K562 (cell line): Measurements from ENCODE around the gene TPR. TPM values are rescaled to one million over a fixed set of nuclear protein-coding genes. Genes with fewer than 3 reads are reported as not detected.

Experiments
- ATAC-seq: fragments of 200-7000 bp; cut with Tn5 transposase; 3 replicates; pipeline ENCODE4 v1.9.1; 2020; ENCODE audit warnings: moderate library complexity
- BruUV-seq: library from RNA; stranded (reverse); fragments of 400-500 nt; replicated peaks from 2 replicates; lab custom pipeline; 2021; lab: Mats Ljungman, UMichigan
- CTCF ChIA-PET: fragments of 300-600 bp; formaldehyde crosslinking; extraction: SDS; loops from one replicate; lab custom pipeline; 2021; ENCODE audit warnings: low intra/inter-chr PET ratio; lab: Yijun Ruan, JAX
- POLR2A ChIA-PET: fragments of 300-600, 350-650 bp; sonication (Branson Sonifier 250); formaldehyde crosslinking; extraction: SDS; loops from one replicate; lab custom pipeline; 2021; ENCODE audit warnings: antibody characterized with exemption, inconsistent platforms; lab: Yijun Ruan, JAX
- DNase-seq, 4 experiments: peaks; one replicate each; pipeline versions ENCODE4 v3.0.0 to v3.0.0-alpha.2; 2011 to 2018; ENCODE audit warnings: low spot score in 3 of 4, mixed read lengths in 3 of 4; ENCODE audit errors: extremely low read depth in 1 of 4
- FAIRE-seq: peaks from 2 replicates; lab custom pipeline; 2011; peaks lifted over from hg19 to GRCh38; lab: Jason Lieb, UNC
- H2AFZ ChIP-seq: 2 replicates; pipeline ENCODE4 v1.6.0; 2011; ENCODE audit warnings: low read depth, low read length, control low read depth, inconsistent platforms
- H3K27ac ChIP-seq: fragments of 200-600 bp; 3 replicates; pipeline ENCODE4 v1.8.0; 2011; ENCODE audit warnings: low read depth, mild to moderate bottlenecking, control low read depth, inconsistent platforms, low read length, moderate library complexity, mixed read lengths; ENCODE audit errors: extremely low read depth
- H3K27me3 ChIP-seq, 2 experiments: fragments of 300-600 bp in 1 of 2; 2 replicates in 1 of 2; 3 replicates in 1 of 2; pipeline versions ENCODE4 v1.6.0 to v1.8.0; 2011; ENCODE audit warnings: inconsistent platforms in 2 of 2, low read length in 2 of 2, mild to moderate bottlenecking in 1 of 2, mixed read lengths in 1 of 2, moderate library complexity in 1 of 2; ENCODE audit not compliant: control insufficient read depth in 2 of 2, insufficient read depth in 2 of 2
- H3K36me3 ChIP-seq: fragments of 300-600 bp; 3 replicates; pipeline ENCODE4 v1.8.0; 2011; ENCODE audit warnings: mild to moderate bottlenecking, low read length, inconsistent platforms; ENCODE audit not compliant: control insufficient read depth, insufficient read depth
- H3K4me1 ChIP-seq, 2 experiments: fragments of 200-600 bp in 1 of 2; replicated peaks in 1 of 2; 2 replicates in 1 of 2; 3 replicates in 1 of 2; pipeline versions ENCODE4 v1.5.1 to v1.8.0; 2011; ENCODE audit warnings: inconsistent platforms in 2 of 2, low read length in 2 of 2, mild to moderate bottlenecking in 1 of 2, mixed read lengths in 1 of 2, moderate library complexity in 1 of 2; ENCODE audit not compliant: control insufficient read depth in 2 of 2, insufficient read depth in 2 of 2
- H3K4me2 ChIP-seq: 2 replicates; pipeline ENCODE4 v1.6.1; 2011; ENCODE audit warnings: low read length, control low read depth, inconsistent platforms, mixed read lengths; ENCODE audit not compliant: insufficient read depth
- H3K4me3 ChIP-seq: fragments of 200-600 bp; sonication (generic), shearing (Covaris generic); 2 replicates; pipeline ENCODE4 v1.5.1; 2016; ENCODE audit warnings: control low read depth, inconsistent platforms
- H3K79me2 ChIP-seq: fragments of 200-600 bp; 3 replicates; pipeline ENCODE4 v1.8.0; 2011; ENCODE audit warnings: low read length, inconsistent platforms; ENCODE audit not compliant: control insufficient read depth, insufficient read depth
- H3K9ac ChIP-seq, 2 experiments: 2 replicates each; pipeline versions ENCODE4 v1.6.0 to v1.6.1; 2011; ENCODE audit warnings: low read depth in 2 of 2, low read length in 2 of 2, control low read depth in 1 of 2, inconsistent platforms in 1 of 2, mild to moderate bottlenecking in 1 of 2, mixed read lengths in 1 of 2; ENCODE audit not compliant: insufficient read depth in 1 of 2
- H3K9me1 ChIP-seq: one replicate; pipeline ENCODE4 v1.6.0; 2011; ENCODE audit warnings: inconsistent platforms, mild to moderate bottlenecking, low read length, moderate library complexity; ENCODE audit not compliant: control insufficient read depth, insufficient read depth
- H3K9me3 ChIP-seq: replicated peaks from 2 replicates; pipeline ENCODE4 v1.5.1; 2011; ENCODE audit warnings: low read depth, low read length, inconsistent platforms; ENCODE audit not compliant: control insufficient read depth, insufficient read depth
- H4K20me1 ChIP-seq: replicated peaks from 2 replicates; pipeline ENCODE4 v1.6.1; 2011; ENCODE audit warnings: low read length, inconsistent platforms, mixed read lengths; ENCODE audit not compliant: control insufficient read depth, insufficient read depth
- CBX8 ChIP-seq: fragments of 200-600 bp; sonication (generic); IDR thresholded peaks from 2 replicates; pipeline ENCODE4 v1.6.1; 2012; ENCODE audit warnings: borderline replicate concordance, mixed run types, low read depth, mild to moderate bottlenecking, moderate library complexity, mixed read lengths, low read length, control low read depth, inconsistent platforms; ENCODE audit not compliant: poor library complexity, severe bottlenecking; ENCODE audit errors: extremely low read depth
- CREB1 ChIP-seq, 2 experiments: sonication (generic) in 1 of 2; formaldehyde crosslinking in 1 of 2; IDR thresholded peaks; 2 replicates each; pipeline versions ENCODE4 v1.6.1 to v1.8.0; 2012 to 2022; ENCODE audit warnings: inconsistent platforms in 1 of 2, mild to moderate bottlenecking in 1 of 2, missing genetic modification reagents in 1 of 2, moderate library complexity in 1 of 2
- KAT7 ChIP-seq: sonication (generic); formaldehyde crosslinking; IDR thresholded peaks from 2 replicates; pipeline ENCODE4 v1.8.0; 2022; ENCODE audit warnings: missing genetic modification reagents, mild to moderate bottlenecking, borderline replicate concordance
- PBX2 ChIP-seq, 2 experiments: IDR thresholded peaks in 1 of 2; conservative IDR thresholded peaks in 1 of 2; 2 replicates each; pipeline ENCODE4 v1.6.1; 2016; ENCODE audit warnings: low read depth in 2 of 2, mild to moderate bottlenecking in 1 of 2, missing compliant biosample characterization in 1 of 2, missing genetic modification characterization in 1 of 2, moderate library complexity in 1 of 2
- POLR2AphosphoS2 ChIP-seq: IDR thresholded peaks from 2 replicates; pipeline ENCODE4 v1.6.1; 2012; ENCODE audit warnings: low read length, improper control_type of control experiment
- SMAD1 ChIP-seq: fragments of 150-350 bp; IDR thresholded peaks from 2 replicates; pipeline ENCODE4 v1.6.1; 2014; ENCODE audit warnings: low read length, low read depth; ENCODE audit not compliant: partially characterized antibody
- ZC3H8 ChIP-seq: fragments of 450-650 bp; IDR thresholded peaks from 2 replicates; pipeline ENCODE4 v1.6.1; 2017
- ZNF197 ChIP-seq: fragments of 200-800 bp; sonication (Bioruptor generic); IDR thresholded peaks from 2 replicates; pipeline ENCODE4 v1.6.1; 2016; ENCODE audit warnings: low read depth, missing genetic modification characterization, missing compliant biosample characterization
- ZNF592 ChIP-seq: fragments of 450-650 bp; IDR thresholded peaks from 2 replicates; pipeline ENCODE4 v1.6.1; 2017; ENCODE audit warnings: antibody characterized with exemption, mild to moderate bottlenecking
- WGBS: fragments of 100-300 bp; shearing (Covaris generic); methylation state at CpG from one replicate; pipeline ENCODE4 v1.1.6; 2016; ENCODE audit warnings: low coverage, mixed read lengths; ENCODE audit not compliant: insufficient coverage; ENCODE audit errors: missing lambda C conversion rate; 5-methylcytosine and 5-hydroxymethylcytosine counted together
- in situ Hi-C: fragments of 300-500 bp; cut with MboI; formaldehyde crosslinking; loops from 4 replicates; pipeline ENCODE4 v1.15.0; 2018; ENCODE audit warnings: inconsistent platforms, mixed read lengths
- intact Hi-C: fragments of 100-400 bp; cut with micrococcal nuclease; formaldehyde crosslinking; loops from 2 replicates; pipeline ENCODE4 v1.14.2; 2022
- polyA plus RNA-seq, 8 experiments: library from polyadenylated mRNA; depleted of rRNA in 4 of 8; stranded (reverse) in 5 of 8; unstranded in 3 of 8; fragments of >200 nt; fragmentation: Nextera tagmentation in 2 of 8; fragmentation: Illumina TruSeq in 1 of 8; extraction: Ambion mirVana in 2 of 8; extraction: Trizol in 1 of 8; gene quantifications; 2 replicates each; pipeline versions ENCODE4 v1.2.1 to v1.2.3, GENCODE V29; 2011 to 2014; ENCODE audit warnings: inconsistent platforms in 1 of 8, missing spikeins in 1 of 8
- total RNA-seq, 7 experiments: library from RNA; depleted of rRNA in 6 of 7; stranded (reverse); fragments of >200 nt in 6 of 7; fragmentation: Illumina TruSeq in 2 of 7; extraction: Trizol in 2 of 7; gene quantifications; 2 replicates each; pipeline versions ENCODE4 v1.2.1 to v1.2.3, GENCODE V29; 2011 to 2021; ENCODE audit warnings: low replicate concordance in 1 of 7

TPR gene
- total and polyA plus RNA-seq, 9 of the 15 experiments (the other 6 are each of a cell fraction or from before 2014, with no cell fraction given) = 48.5 to 167 (median 138) TPM

- H3K9ac ChIP-seq = no peak overlapping the region
- TF ChIP-seq CBX8 = no peak
- TF ChIP-seq SMAD1 = no peak
- TF ChIP-seq POLR2AphosphoS2 = no peak
- no peak for TF ChIP-seq ZNF592
- TF ChIP-seq ZC3H8 = no peak
- TF ChIP-seq KAT7 = no peak
- TF ChIP-seq PBX2 (CRISPR knock-in tag; IDR thresholded peaks at IDR 0.05; ENCODE audit: low read depth) = no peak
- no peak for TF ChIP-seq PBX2 (tag; conservative IDR thresholded peaks at IDR 0.05; ENCODE audit: low read depth)
- no peak for TF ChIP-seq ZNF197 (CRISPR knock-in tag)
- no peak for TF ChIP-seq CREB1 (IDR thresholded peaks at IDR 0.05)
- no peak for TF ChIP-seq CREB1 (CRISPR knock-in tag; IDR thresholded peaks at IDR 0.05)
- no peaks in the 10 kb centered on the region for H4K20me1 ChIP-seq
- no peaks in the 10 kb centered on the region for H3K9me3 ChIP-seq
- no peaks in the 10 kb centered on the region for H3K4me1 ChIP-seq
- in situ Hi-C loops = loop anchor here (10.0 kb wide), 1 partner anchor 176 kb away; no protein-coding TSS in a partner anchor
- H3K36me3 ChIP-seq = peaks cover 43% of the 10 kb centered on the region
- no peak overlapping the region for H3K27ac ChIP-seq
- H3K4me2 ChIP-seq = no peak overlapping the region
- CTCF ChIA-PET = no interaction called here
- no peaks in the 10 kb centered on the region for H3K27me3 ChIP-seq
- no peaks in the 10 kb centered on the region for H3K9me1 ChIP-seq
- WGBS = 97% methylated on average over 4 of the region's 4 CpGs
- POLR2A ChIA-PET = interaction anchor here (0.9 kb wide), 1 partner anchor 12 kb away, joined by 3 read pairs; no protein-coding TSS in a partner anchor
- intact Hi-C loops = no loop called here
- no TSS peak for BruUV-seq
- ATAC-seq (no peak), DNase-seq (no peak), FAIRE-seq (no peak)
- H3K79me2 ChIP-seq = no peaks in the 10 kb centered on the region
- no peak overlapping the region for H2AFZ ChIP-seq
- H3K4me3 ChIP-seq = no peak overlapping the region
Observed at GRCh38 chr1:186418503-186418902, 43.5 kb upstream of the TPR start.
